Ishikawa (cell line): ENCODE measurements around the gene CCDC18.

ENCODE experiments used
- CEBPB ChIP-seq: IDR thresholded peaks from 2 replicates; pipeline ENCODE4 v1.6.1; 2012
- CREB1 ChIP-seq: IDR thresholded peaks from 2 replicates; pipeline ENCODE4 v1.6.1; 2012; ENCODE audit warnings: low read depth
- EGR1 ChIP-seq: IDR thresholded peaks from 2 replicates; pipeline ENCODE4 v1.6.1; 2012
- EP300 ChIP-seq: IDR thresholded peaks from 2 replicates; pipeline ENCODE4 v1.6.1; 2012; ENCODE audit warnings: borderline replicate concordance
- FOXM1 ChIP-seq: IDR thresholded peaks from 2 replicates; pipeline ENCODE4 v1.6.1; 2012; ENCODE audit warnings: low read depth, borderline replicate concordance
- NFIC ChIP-seq: IDR thresholded peaks from 2 replicates; pipeline ENCODE4 v1.6.1; 2012
- RAD21 ChIP-seq: IDR thresholded peaks from 2 replicates; pipeline ENCODE4 v1.6.1; 2012; ENCODE audit warnings: low read depth
- REST ChIP-seq: IDR thresholded peaks from 2 replicates; pipeline ENCODE4 v1.6.1; 2012; ENCODE audit warnings: low read depth, mild to moderate bottlenecking
- TAF1 ChIP-seq: IDR thresholded peaks from 2 replicates; pipeline ENCODE4 v1.6.1; 2012; ENCODE audit warnings: low read depth, mild to moderate bottlenecking
- TCF12 ChIP-seq: IDR thresholded peaks from 2 replicates; pipeline ENCODE4 v1.6.1; 2012; ENCODE audit warnings: low read depth
- TEAD4 ChIP-seq: IDR thresholded peaks from 2 replicates; pipeline ENCODE4 v1.6.1; 2012
- USF1 ChIP-seq: IDR thresholded peaks from 2 replicates; pipeline ENCODE4 v1.6.1; 2012
- YY1 ChIP-seq: IDR thresholded peaks from 2 replicates; pipeline ENCODE4 v1.6.1; 2012; ENCODE audit warnings: low read depth
- ZBTB7A ChIP-seq: IDR thresholded peaks from 2 replicates; pipeline ENCODE4 v1.6.1; 2012; ENCODE audit warnings: low read depth
- TF ChIP-seq, protein P1 (sequence below): IDR thresholded peaks from 2 replicates; pipeline ENCODE4 v1.6.1; 2012

Gene CCDC18

DNA sequence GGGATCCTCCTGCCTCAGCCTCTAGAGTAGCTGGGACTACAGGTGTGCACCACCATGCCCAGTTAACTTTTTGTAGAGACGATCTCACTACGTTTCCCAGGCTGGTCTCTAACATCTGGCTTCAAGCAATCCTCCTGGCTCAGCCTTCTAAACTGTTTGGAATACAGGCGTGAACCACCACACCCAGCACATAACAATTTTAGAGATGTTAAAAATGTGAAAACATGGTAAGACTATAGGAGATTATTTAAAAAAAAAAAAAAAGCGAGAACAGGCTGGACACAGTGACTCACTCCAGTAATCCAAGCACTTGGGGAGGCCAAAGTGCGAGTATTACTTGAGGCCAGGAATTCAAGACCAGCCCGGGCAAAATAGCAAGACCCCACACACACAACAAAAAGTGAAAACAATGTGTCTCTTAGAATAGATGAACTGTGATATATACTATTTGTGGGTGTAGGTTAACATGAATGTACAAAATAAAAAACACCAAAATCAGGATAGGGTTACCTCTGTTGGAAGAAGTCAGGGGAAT lies 19.6 kb downstream of the CCDC18 start:
- TF ChIP-seq CREB1: no peak
- no peak for TF ChIP-seq TAF1
- no peak for TF ChIP-seq TCF12
- no peak for TF ChIP-seq TEAD4
- no peak for TF ChIP-seq CEBPB
- TF ChIP-seq, protein P1, sequence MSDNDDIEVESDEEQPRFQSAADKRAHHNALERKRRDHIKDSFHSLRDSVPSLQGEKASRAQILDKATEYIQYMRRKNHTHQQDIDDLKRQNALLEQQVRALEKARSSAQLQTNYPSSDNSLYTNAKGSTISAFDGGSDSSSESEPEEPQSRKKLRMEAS: no peak
- no peak for TF ChIP-seq USF1
- no peak for TF ChIP-seq ZBTB7A
- no peak for TF ChIP-seq EGR1
- TF ChIP-seq NFIC: no peak
- TF ChIP-seq RAD21: no peak
- TF ChIP-seq REST: no peak
- no peak for TF ChIP-seq FOXM1
- TF ChIP-seq EP300: no peak
- no peak for TF ChIP-seq YY1

DNA sequence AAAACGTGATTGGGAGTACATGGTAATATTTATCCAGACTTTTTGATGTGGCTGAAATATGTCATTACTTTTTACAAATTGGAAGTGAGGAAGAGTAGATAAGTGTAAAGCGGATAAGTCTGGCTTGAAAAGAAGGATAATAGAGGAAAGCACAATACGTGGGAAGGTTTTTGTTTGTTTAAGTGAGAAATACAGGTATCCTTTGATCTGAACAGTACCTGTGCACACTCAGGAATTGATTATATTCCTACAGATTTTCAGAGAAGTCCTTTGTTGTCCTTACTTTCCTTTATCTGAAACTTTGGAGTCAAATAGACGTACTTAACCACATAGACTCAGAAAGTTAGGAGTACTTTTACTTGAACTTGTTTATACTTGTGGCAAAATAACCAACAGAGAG lies 20.2 kb downstream of the CCDC18 start:
- TF ChIP-seq USF1 (no peak), REST (no peak), TAF1 (no peak)
- TF ChIP-seq, protein P1: no peak

GRCh38 chr1:93205892-93206566 lies 25.5 kb downstream of the CCDC18 start:
- no peak for TF ChIP-seq NFIC
- TF ChIP-seq USF1: no peak
- TF ChIP-seq EGR1: no peak
- TF ChIP-seq, protein P1: no peak
- TF ChIP-seq ZBTB7A: no peak
- TF ChIP-seq YY1: no peak

GRCh38 chr1:93206567-93206954 lies 26.0 kb downstream of the CCDC18 start:
- no peak for TF ChIP-seq EGR1
- no peak for TF ChIP-seq CREB1
- TF ChIP-seq TEAD4: no peak
- no peak for TF ChIP-seq YY1
- no peak for TF ChIP-seq REST
- TF ChIP-seq ZBTB7A: no peak
- TF ChIP-seq USF1: no peak
- TF ChIP-seq EP300: no peak
- no peak for TF ChIP-seq RAD21
- no peak for TF ChIP-seq FOXM1
- TF ChIP-seq TAF1: no peak
- TF ChIP-seq TCF12: no peak
- no peak for TF ChIP-seq NFIC
- no peak for TF ChIP-seq CEBPB
- TF ChIP-seq, protein P1: no peak
